ENCODE data around the gene MFAP3L.

MFAP3L gene

GRCh38 chr4:170003071-170004070, 22.8 kb downstream of the MFAP3L start:
- TF ChIP-seq CTCF (conservative IDR thresholded peaks at IDR 0.05; ENCODE audit: low read depth, low read length) = no peak
- DNase-seq (ENCODE audit: low read depth) = no peak
- no peak overlapping the region for H3K4me3 ChIP-seq (ENCODE audit: low read depth, low read length)

DNA sequence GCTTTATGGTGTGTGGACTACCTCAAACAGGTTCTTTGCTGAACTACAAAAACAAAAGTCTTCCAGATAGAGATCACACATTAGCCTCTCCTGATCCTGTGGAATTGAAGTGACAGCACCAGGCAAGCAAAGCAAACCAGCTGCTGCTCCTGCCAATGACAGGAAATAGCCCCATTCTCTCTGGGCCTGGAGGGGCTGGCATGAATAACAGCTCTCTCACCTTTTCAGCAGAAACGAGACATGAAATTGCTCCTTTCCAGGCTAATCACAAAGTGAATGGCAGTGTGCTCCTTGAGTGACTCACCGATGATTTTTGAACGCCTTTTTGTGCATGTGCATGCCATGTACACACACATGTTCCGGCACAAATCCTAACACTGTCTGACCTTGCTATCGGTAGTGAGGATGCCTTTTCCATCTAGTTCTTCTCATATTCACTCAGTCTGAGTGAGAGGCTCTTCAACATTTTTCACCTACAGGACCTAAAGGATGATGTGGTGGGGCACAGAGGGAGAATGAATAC, 24.4 kb downstream of the MFAP3L start:
- no peak for TF ChIP-seq CTCF (conservative IDR thresholded peaks at IDR 0.05; ENCODE audit: low read depth, low read length)
- no peak overlapping the region for H3K4me3 ChIP-seq (ENCODE audit: low read depth, low read length)
- DNase-seq (ENCODE audit: low read depth) = no peak

GRCh38 chr4:170001011-170001744, 25.0 kb downstream of the MFAP3L start:
- no peak for DNase-seq (ENCODE audit: low read depth)
- no peak for TF ChIP-seq CTCF (conservative IDR thresholded peaks at IDR 0.05; ENCODE audit: low read depth, low read length)
- no peak overlapping the region for H3K4me3 ChIP-seq (ENCODE audit: low read depth, low read length)

DNA sequence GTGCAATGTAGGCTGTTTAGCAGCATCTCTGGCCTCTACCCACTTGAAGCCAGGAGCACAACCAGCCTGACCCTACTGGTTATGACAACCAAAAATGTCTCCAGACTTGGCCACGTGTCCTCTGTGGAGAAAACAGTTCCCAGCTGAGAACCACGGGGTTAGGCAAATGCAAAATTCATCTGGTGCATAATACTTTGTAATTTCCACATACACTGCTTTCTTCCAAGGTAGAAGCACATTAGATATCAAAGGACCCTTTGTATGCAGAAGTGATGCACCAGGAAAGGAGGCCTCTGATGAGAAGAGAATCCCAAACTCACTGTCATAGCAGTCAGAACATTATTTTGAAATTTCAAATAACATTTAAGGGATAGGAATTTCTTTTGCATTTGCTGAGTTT, 26.3 kb downstream of the MFAP3L start:
- no peak for DNase-seq (ENCODE audit: low read depth)
- H3K4me3 ChIP-seq (ENCODE audit: low read depth, low read length) = no peak overlapping the region
- no peak for TF ChIP-seq CTCF (conservative IDR thresholded peaks at IDR 0.05; ENCODE audit: low read depth, low read length)

DNA sequence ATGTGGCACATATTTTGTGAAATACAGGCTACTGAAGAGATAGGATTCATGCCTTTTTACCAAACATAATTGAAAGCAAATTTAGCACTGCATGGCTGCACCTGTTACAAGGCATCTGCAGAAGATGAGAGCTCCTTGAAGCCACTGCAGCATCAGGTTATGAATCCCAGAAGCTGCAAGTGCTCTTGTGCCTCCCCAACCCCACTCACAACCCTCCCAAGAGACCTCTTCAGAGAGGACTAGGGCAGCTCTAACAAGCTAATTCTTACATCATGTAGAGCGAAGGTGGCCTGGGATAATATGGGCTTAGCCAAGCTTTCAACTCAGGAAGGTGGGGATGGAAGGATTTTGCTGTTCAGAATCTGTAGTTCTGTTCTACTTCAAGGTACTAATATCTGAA, 27.2 kb downstream of the MFAP3L start:
- DNase-seq (ENCODE audit: low read depth) = no peak
- H3K4me3 ChIP-seq (ENCODE audit: low read depth, low read length) = no peak overlapping the region
- no peak for TF ChIP-seq CTCF (conservative IDR thresholded peaks at IDR 0.05; ENCODE audit: low read depth, low read length)

GRCh38 chr4:169996379-169997240, 29.6 kb downstream of the MFAP3L start:
- H3K4me3 ChIP-seq (ENCODE audit: low read depth, low read length) = no peak overlapping the region
- TF ChIP-seq CTCF (conservative IDR thresholded peaks at IDR 0.05; ENCODE audit: low read depth, low read length) = no peak
- no peak for DNase-seq (ENCODE audit: low read depth)
